Sigmoid colon (tissue), 7 donors: Measurements from ENCODE around the gene SSU72. TPM values are rescaled to one million over a fixed set of nuclear protein-coding genes. Genes with fewer than 3 reads are reported as not detected.

Experiments
- DNase-seq: peaks from one replicate; pipeline ENCODE4 v3.0.0-alpha.2; 2019
- H3K27ac ChIP-seq, 4 donors: fragments of 200-600 bp; sonication (generic); one replicate each; pipeline ENCODE4 v1.5.1; 2016 to 2019; ENCODE audit warnings: mild to moderate bottlenecking in 1 of 4
- H3K27me3 ChIP-seq, 3 donors: fragments of 200-600 bp; sonication (generic); one replicate each; pipeline ENCODE4 v1.5.1; 2019; ENCODE audit warnings: mild to moderate bottlenecking in 1 of 3
- H3K36me3 ChIP-seq, 4 donors: fragments of 200-600 bp; sonication (generic); one replicate each; pipeline ENCODE4 v1.5.1; 2016 to 2019
- H3K4me1 ChIP-seq, 4 donors: fragments of 200-600 bp; sonication (generic); one replicate each; pipeline ENCODE4 v1.5.1; 2017 to 2019
- H3K4me3 ChIP-seq, 4 donors: fragments of 200-600 bp; sonication (generic); one replicate each; pipeline ENCODE4 v1.5.1; 2017 to 2019; ENCODE audit warnings: mild to moderate bottlenecking in 2 of 4, moderate library complexity in 1 of 4
- H3K9me3 ChIP-seq, 4 donors: fragments of 200-600 bp in 3 of 4; sonication (generic) in 3 of 4; one replicate each; pipeline versions ENCODE4 v1.5.1 to v1.6.1; 2013 to 2019
- EP300 ChIP-seq, 4 donors: sonication (generic); formaldehyde crosslinking; IDR thresholded peaks; one replicate each; pipeline ENCODE4 v1.6.1; 2017; ENCODE audit warnings: antibody characterized with exemption in 4 of 4
- POLR2A ChIP-seq, 2 donors: fragments of 450-650 bp; IDR thresholded peaks; one replicate each; pipeline ENCODE4 v1.6.1; 2016; ENCODE audit warnings: antibody characterized with exemption in 2 of 2, mild to moderate bottlenecking in 2 of 2, moderate library complexity in 2 of 2
- POLR2AphosphoS5 ChIP-seq, 4 donors: sonication (generic); formaldehyde crosslinking; IDR thresholded peaks; one replicate each; pipeline ENCODE4 v1.6.1; 2017; ENCODE audit warnings: antibody characterized with exemption in 4 of 4
- WGBS, 2 donors: extraction: QIAGEN DNeasy Blood & Tissue Kit; methylation state at CpG; one replicate each; pipeline ENCODE4 v1.1.7; 2013; 5-methylcytosine and 5-hydroxymethylcytosine counted together
- intact Hi-C: fragments of 100-400 bp; cut with DNase I; formaldehyde crosslinking; loops from one replicate; pipeline ENCODE4 v1.15.1; 2023
- polyA plus RNA-seq, 3 donors: library from polyadenylated mRNA; stranded (reverse); fragments of 200-250 nt; gene quantifications; one replicate each; pipeline ENCODE4 v1.2.3, GENCODE V29; 2013
- total RNA-seq, 4 donors: library from RNA; depleted of rRNA; stranded (reverse); fragments of >200 nt; gene quantifications; one replicate each; pipeline ENCODE4 v1.1.0, GENCODE V29; 2016
- TF ChIP-seq, protein P1 (sequence below), 4 experiments: fragments of 450-650 bp in 3 of 4; fragments of 200-600 bp in 1 of 4; IDR thresholded peaks; one replicate each; pipeline ENCODE4 v1.5.1; 2016 to 2019; ENCODE audit warnings: antibody characterized with exemption in 4 of 4, mild to moderate bottlenecking in 3 of 4, moderate library complexity in 2 of 4
- donor health status: healthy with polysubstance abuse.
- donor health status: Bipolar disorder and iron deficiency.
- donor health status: healthy.

Gene SSU72
- total and polyA plus RNA-seq, 7 donors = 98.9 to 165 (median 119) TPM

DNA sequence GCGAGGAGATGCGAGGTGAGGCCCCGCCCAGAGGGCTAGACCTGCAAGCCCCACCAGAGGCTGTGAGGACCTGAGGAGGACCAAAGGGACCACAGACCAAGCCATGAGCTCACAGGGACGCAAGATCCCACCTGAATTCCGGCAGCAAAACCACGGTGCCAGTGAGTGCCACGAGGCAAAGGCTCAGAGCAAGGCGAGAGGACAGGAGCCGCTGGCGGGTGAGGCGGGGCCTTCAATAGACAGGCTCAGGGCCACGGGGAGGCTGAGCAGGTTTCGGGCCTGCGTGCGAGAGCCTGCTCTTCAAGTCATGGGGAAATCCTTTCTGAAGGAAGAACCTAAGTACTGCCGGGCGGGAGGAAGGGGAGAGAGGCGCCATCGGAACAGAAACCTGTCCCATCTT is 27.2 kb downstream of the SSU72 start:
- no peak overlapping the region for H3K27ac ChIP-seq
- H3K9me3 ChIP-seq = no peaks in the 10 kb centered on the region
- no peak for TF ChIP-seq POLR2A (IDR thresholded peaks at IDR 0.05)
- TF ChIP-seq POLR2AphosphoS5 (IDR thresholded peaks at IDR 0.05) = no peak
- TF ChIP-seq EP300 (IDR thresholded peaks at IDR 0.05) = no peak
- TF ChIP-seq, protein P1, sequence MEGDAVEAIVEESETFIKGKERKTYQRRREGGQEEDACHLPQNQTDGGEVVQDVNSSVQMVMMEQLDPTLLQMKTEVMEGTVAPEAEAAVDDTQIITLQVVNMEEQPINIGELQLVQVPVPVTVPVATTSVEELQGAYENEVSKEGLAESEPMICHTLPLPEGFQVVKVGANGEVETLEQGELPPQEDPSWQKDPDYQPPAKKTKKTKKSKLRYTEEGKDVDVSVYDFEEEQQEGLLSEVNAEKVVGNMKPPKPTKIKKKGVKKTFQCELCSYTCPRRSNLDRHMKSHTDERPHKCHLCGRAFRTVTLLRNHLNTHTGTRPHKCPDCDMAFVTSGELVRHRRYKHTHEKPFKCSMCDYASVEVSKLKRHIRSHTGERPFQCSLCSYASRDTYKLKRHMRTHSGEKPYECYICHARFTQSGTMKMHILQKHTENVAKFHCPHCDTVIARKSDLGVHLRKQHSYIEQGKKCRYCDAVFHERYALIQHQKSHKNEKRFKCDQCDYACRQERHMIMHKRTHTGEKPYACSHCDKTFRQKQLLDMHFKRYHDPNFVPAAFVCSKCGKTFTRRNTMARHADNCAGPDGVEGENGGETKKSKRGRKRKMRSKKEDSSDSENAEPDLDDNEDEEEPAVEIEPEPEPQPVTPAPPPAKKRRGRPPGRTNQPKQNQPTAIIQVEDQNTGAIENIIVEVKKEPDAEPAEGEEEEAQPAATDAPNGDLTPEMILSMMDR (IDR thresholded peaks at IDR 0.05) = no peak
- intact Hi-C loops = no loop called here
- 91 to 92% methylated on average over 19 of the region's 19 CpGs for WGBS, 2 donors
- H3K4me1 ChIP-seq = peaks cover 0 to 9% (median 0%) of the 10 kb centered on the region in 4 donors
- no peak overlapping the region for H3K4me3 ChIP-seq
- H3K27me3 ChIP-seq = no peaks in the 10 kb centered on the region
- peaks cover 0 to 24% (median 6%) of the 10 kb centered on the region in 4 donors for H3K36me3 ChIP-seq
- DNase-seq = no peak

DNA sequence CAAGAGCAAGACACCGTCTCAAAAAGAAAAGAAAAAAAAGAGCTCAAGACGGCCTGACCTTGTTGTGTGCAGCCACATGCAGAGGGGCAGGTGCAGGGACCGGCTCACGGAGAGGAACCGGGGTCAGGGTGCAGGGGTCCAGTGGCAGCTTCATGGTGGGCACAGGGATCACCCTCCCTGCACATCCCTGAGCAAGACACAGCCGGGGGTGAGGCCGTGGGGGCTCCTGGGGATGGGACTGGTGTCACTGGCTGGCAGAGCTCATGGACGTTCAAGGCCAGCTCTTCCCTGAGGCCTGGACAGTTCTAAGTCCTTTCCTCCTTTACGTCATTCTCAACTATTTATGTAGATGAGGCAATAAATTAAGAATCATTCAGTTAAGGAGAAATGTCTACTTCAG is 27.7 kb downstream of the SSU72 start:
- WGBS, 2 donors = 90 to 92% methylated on average over 9 of the region's 9 CpGs
- peaks cover 0 to 9% (median 0%) of the 10 kb centered on the region in 4 donors for H3K4me1 ChIP-seq
- intact Hi-C loops = no loop called here
- H3K27me3 ChIP-seq = no peaks in the 10 kb centered on the region
- no peak overlapping the region for H3K4me3 ChIP-seq
- TF ChIP-seq POLR2A (IDR thresholded peaks at IDR 0.05) (no peak), POLR2AphosphoS5 (IDR thresholded peaks at IDR 0.05) (no peak)
- TF ChIP-seq, protein P1 (IDR thresholded peaks at IDR 0.05) = no peak
- no peaks in the 10 kb centered on the region for H3K9me3 ChIP-seq
- peaks cover 0 to 27% (median 8%) of the 10 kb centered on the region in 4 donors for H3K36me3 ChIP-seq
- no peak overlapping the region for H3K27ac ChIP-seq
- no peak for DNase-seq

DNA sequence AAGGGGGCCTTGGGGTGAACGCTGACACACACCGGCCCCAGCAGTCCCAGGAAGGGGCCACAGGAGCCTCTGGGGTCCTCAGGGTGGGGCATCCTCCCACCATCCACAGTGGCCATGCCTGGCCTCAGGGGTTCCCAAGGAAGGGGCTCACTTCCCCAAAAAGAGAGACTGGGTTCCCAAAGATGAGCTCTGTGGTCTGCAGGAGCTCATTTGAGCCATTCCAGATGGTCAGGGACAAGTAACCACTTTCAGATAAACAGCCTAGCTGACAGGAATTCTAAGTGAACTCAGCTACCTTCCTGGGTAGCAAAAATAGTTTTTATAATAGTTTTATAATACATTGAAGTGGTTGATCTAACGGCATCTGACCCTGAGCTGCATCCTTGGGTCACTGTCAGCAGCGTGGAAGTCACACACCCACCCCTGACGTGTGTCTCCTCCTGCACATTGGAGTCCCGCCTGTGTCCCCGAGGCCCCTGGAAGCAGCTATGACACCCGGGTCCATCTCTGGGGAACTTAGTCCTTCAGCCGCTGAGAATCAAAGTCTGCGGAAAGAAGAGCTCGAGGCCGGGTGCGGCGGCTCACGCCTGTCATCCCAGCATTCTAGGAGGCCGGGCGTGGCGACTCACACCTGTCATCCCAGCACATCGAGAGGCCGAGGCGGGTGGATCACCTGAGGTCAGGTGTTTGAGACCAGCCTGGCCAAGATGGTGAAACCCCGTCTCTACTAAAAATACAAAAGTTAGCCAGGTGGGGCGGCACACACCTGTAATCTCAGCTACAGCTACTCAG is 28.5 kb downstream of the SSU72 start:
- Histone ChIP-seq H3K27ac (no peak overlapping the region), H3K4me1 (peaks cover 0 to 9% (median 2%) of the 10 kb centered on the region in 4 donors), H3K4me3 (no peak overlapping the region), H3K36me3 (peaks cover 0 to 35% (median 15%) of the 10 kb centered on the region in 4 donors), H3K9me3 (no peaks in the 10 kb centered on the region), H3K27me3 (no peaks in the 10 kb centered on the region)
- intact Hi-C loops = no loop called here
- 83 to 90% methylated on average over 23 of the region's 23 CpGs for WGBS, 2 donors
- no peak for DNase-seq
- TF ChIP-seq EP300 (IDR thresholded peaks at IDR 0.05) (no peak), POLR2A (IDR thresholded peaks at IDR 0.05) (no peak), POLR2AphosphoS5 (IDR thresholded peaks at IDR 0.05) (no peak)

DNA sequence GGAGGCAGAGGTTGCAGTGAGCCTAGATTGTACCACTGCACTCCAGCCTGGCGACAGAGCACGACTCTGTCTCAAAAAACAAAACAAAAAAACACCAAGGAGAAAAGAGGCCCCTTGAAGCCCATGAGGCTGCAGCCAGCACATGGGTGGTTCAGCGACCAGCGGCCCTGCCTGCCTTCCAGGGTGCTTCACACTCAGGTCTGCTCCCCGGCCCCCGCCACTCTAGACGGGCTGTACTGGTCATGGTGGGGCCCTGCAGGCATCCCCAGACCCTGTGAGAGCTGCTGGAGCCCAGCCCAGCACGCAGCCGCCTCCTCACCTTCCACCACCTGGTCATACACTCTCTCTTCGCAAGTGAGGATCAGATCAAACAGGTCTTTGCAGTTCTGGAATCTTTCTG is 30.1 kb downstream of the SSU72 start:
- WGBS, 2 donors = 91 to 95% methylated on average over 10 of the region's 10 CpGs
- TF ChIP-seq POLR2A (IDR thresholded peaks at IDR 0.05) = no peak
- TF ChIP-seq POLR2AphosphoS5 (IDR thresholded peaks at IDR 0.05) = no peak
- no peak for TF ChIP-seq EP300 (IDR thresholded peaks at IDR 0.05)
- TF ChIP-seq, protein P1 (IDR thresholded peaks at IDR 0.05) = no peak
- Histone ChIP-seq H3K36me3 (peaks cover 0 to 35% (median 15%) of the 10 kb centered on the region in 4 donors), H3K27ac (no peak overlapping the region), H3K9me3 (no peaks in the 10 kb centered on the region), H3K4me1 (peaks cover 0 to 11% (median 9%) of the 10 kb centered on the region in 4 donors), H3K27me3 (no peaks in the 10 kb centered on the region), H3K4me3 (no peak overlapping the region)
- intact Hi-C loops = no loop called here
- DNase-seq = no peak

DNA sequence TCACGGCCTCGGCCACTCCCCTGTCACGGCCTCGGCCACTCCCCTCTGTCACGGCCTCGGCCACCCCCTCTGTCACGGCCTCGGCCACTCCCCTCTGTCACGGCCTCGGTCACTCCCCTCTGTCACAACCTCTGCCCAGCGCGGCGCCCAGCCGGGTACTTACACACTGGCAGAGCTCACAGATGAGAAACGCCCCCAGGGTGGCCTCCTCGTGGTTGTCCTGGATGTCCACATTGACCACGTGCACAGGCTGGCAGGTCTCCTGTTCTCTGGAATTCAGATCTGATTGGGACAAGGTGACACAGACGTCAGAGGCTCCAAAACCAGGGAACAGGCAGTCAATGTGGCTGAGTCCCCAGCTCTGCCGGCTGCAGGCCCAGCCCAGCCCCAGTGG is 31.0 kb downstream of the SSU72 start:
- Histone ChIP-seq H3K9me3 (no peaks in the 10 kb centered on the region), H3K27ac (no peak overlapping the region), H3K27me3 (no peaks in the 10 kb centered on the region), H3K4me1 (peaks cover 0 to 19% (median 17%) of the 10 kb centered on the region in 4 donors), H3K4me3 (no peak overlapping the region), H3K36me3 (peaks cover 0 to 35% (median 15%) of the 10 kb centered on the region in 4 donors)
- DNase-seq = no peak
- 26 to 74% methylated on average over 19 of the region's 19 CpGs for WGBS, 2 donors
- TF ChIP-seq, protein P1 (IDR thresholded peaks at IDR 0.05) = no peak
- TF ChIP-seq POLR2A (IDR thresholded peaks at IDR 0.05) (no peak), POLR2AphosphoS5 (IDR thresholded peaks at IDR 0.05) (no peak), EP300 (IDR thresholded peaks at IDR 0.05) (no peak)
- intact Hi-C loops = no loop called here
